PFSK-1 (cell line): ENCODE results near the gene AHDC1.

Experiments used
- FOXP2 ChIP-seq: optimal IDR thresholded peaks from 2 replicates; pipeline ENCODE3; 2011; ENCODE audit warnings: borderline replicate concordance, control low read depth, inconsistent platforms; ENCODE audit not compliant: insufficient read depth; ENCODE audit errors: extremely low read length, extremely low read depth
- POLR2AphosphoS5 ChIP-seq: IDR thresholded peaks from 2 replicates; pipeline ENCODE4 v1.6.1; 2012; ENCODE audit warnings: low read depth, mild to moderate bottlenecking, control low read depth, low read length, moderate library complexity
- REST ChIP-seq, 2 experiments: IDR thresholded peaks; 2 replicates each; pipeline versions ENCODE4 v1.6.1 to v1.8.0; 2011 to 2012; ENCODE audit warnings: low read depth in 2 of 2, low read length in 2 of 2, control low read depth in 1 of 2, inconsistent platforms in 1 of 2, mild to moderate bottlenecking in 1 of 2, moderate library complexity in 1 of 2; ENCODE audit not compliant: insufficient read depth in 1 of 2
- SIN3A ChIP-seq: IDR thresholded peaks from 2 replicates; pipeline ENCODE4 v1.6.1; 2012; ENCODE audit warnings: mild to moderate bottlenecking, low read length, moderate library complexity, borderline replicate concordance; ENCODE audit not compliant: insufficient read depth
- TAF1 ChIP-seq: IDR thresholded peaks from 2 replicates; pipeline ENCODE4 v1.6.1; 2012; ENCODE audit warnings: low read length, control low read depth, borderline replicate concordance; ENCODE audit not compliant: insufficient read depth

- no peak for TF ChIP-seq TAF1
- no peak for TF ChIP-seq POLR2AphosphoS5
- TF ChIP-seq REST (IDR thresholded peaks at IDR 0.05; ENCODE audit: insufficient read depth in 1 of 2, low read depth in 2 of 2, low read length in 2 of 2) = no peak
- TF ChIP-seq SIN3A = no peak
- no peak for TF ChIP-seq FOXP2
Observed at GRCh38 chr1:27611450-27611849, 7.5 kb upstream of the AHDC1 start.
